Superior temporal gyrus (tissue), 1 donor: ENCODE results near the gene TUBA4A.
A peak's percentile ranks its signal among the peaks of the same experiment; 100 is the strongest.

Source experiments
- DNase-seq: peaks from one replicate; pipeline ENCODE4 v3.0.0-alpha.2; 2016; ENCODE audit errors: extremely low spot score

The TUBA4A gene

DNA sequence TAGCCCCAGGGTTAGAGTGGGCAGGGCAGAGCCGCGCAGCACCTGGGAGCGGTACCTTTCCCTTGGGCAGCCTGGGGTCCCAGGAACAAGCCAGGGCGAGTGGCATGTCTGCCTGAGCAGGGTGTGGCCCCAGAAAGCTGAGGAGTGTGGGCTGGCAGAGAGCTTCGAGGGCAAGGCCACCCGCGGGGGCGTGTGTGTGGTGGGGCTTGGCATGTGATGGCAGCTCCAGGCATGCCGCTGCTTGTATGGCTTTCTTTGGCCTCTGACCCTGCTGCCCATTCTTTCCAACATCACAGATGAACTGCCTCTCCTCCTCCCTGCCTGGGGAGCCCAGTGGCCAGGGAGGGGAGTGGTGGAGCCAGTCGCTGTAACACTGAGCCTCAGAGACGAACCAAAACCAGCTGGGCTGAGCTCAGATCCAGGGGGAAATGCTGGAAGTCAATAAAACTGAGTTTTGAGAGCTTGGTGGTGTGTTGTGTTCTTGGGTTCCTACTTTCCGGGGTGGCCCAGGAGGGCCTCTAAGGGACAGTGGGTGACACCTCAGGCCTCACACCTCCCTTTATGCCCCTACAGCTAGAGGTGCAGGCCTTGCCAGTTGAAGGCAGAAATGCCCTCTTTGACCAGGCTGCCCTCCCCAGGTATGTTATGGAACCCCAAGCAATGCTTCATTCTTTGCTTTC is 32.9 kb upstream of the TUBA4A start:
- peak; percentile 66 for DNase-seq

DNA sequence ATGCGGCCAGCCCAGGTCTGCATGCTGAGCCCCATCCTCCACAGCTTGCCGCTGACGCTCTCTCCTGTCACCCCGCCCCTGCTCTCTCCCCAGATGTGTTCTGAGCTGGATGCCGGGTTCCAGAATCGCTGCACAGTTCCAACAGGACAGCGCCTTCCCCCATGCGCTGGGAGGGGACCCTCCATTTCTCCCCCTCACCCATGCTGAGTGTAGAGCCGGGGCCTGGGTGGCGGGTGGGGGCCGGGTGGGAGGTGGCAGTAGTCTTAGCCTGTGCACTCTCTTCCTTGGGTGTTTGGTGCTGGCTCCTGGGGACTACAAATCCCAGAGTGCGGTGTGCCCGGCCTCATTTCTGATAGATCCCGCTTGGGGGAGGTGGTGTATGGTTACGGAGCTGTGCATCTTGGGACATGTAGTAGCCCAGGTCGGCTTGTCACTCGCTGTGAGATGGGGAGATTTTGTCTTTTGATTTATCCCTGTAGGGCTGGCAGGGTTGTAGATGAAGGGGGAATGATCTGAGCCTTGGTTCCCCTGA is 32.2 kb upstream of the TUBA4A start:
- DNase-seq = peak; percentile 72

DNA sequence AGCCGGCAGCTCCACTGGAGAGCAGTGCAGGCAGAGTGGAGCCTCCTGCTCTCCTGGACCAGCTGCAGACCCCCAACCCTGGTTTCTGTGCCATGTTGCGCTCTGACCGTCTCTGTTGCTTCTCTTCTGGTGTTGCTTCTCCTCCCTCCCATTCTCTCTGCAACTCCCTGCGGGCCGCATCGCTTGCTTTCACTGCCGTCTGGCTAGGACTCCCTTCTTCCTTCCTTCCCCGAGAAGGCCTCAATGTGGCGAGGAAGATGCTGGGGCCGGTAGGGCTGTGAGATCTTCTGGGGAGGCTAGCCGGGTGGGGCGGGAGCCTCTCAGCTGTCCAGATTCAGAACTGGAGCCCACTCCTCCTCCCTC is 31.6 kb upstream of the TUBA4A start:
- DNase-seq = no peak

DNA sequence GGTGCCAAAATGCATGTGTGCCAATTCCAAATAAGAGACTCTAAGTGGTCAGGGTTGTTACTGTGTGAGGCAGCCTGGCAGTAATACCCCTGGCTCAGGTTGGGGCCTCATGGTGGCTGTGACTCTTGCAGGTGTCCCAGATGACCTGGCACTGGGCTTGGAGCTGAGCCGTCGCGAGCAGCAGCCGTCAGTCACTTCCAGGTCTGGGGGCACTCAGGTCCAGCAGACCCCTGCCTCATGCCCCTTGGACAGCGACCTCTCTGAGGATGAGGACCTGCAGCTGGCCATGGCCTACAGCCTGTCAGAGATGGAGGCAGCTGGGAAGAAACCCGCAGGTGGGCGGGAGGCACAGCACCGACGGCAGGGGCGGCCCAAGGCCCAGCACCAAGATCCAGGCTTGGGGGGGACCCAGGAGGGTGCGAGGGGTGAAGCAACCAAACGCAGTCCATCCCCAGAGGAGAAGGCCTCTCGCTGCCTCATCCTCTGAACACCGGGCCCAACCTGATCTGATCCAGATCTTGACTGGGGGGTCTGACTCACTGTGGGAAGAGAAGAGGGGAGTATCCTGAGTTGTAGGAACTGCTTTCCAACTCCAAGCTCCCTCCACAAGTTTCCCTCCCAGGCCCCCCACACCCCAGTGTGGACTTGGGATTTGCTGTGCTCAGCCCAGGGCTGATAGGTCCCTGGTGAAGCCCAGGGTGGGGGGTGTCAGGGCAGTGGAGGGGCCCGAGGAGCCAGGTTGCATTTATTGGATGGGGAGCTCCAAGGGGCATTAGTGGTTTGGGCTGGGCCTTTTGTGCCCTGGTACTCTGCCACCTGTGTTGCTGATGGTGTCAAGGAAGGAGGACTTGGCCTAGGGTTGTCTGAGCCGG is 31.0 kb upstream of the TUBA4A start:
- no peak for DNase-seq

DNA sequence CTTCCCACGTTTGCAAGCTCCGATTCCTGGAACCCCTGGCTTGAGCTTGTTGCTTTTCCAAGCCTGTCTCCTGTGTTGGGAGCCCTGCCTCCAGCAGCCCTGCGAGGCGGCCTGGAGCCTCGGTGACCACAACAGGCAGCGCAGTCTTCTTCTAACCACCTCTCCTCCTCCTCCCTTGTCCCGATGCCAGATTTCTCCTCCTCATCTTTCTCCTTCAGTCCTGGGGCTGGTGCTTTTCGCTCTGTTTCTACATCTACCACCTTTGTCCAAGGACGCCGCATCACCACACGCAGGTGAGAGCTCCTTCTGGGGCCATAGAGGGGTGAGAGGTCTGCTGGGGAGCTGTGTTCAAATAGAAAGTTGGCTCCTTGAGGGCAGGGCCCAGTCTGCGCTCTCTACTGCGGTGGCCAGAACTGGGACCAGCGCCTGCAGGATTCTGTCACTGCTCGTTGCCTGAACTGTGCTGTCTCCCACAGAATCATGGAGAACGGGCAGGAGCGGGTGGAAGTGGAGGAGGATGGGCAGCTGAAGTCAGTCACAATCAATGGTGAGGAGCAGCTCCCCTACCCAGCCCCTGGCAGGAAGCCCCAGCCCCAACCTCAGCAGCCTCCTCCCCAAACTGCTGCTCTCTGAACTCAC is 29.3 kb upstream of the TUBA4A start:
- DNase-seq = peak; percentile 24

DNA sequence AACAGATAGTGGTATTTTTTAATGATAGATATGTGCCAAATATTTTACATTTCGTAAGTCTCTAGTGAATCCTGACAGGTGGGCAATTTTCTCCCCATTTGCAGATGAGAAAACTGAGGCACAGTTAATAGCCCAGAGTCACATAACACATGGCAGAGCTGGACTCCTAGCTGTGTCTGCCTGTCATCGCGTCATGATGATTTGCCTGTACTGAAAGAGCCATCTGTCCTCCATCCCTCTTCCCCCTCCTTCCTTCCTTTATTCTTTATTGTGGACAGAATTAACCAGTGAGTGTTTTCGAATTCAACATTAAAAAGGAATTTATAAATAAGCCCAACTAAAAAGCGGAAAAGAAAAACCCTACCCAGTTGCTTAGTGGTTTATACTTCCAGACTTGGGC is 28.7 kb upstream of the TUBA4A start:
- peak; percentile 88 for DNase-seq

DNA sequence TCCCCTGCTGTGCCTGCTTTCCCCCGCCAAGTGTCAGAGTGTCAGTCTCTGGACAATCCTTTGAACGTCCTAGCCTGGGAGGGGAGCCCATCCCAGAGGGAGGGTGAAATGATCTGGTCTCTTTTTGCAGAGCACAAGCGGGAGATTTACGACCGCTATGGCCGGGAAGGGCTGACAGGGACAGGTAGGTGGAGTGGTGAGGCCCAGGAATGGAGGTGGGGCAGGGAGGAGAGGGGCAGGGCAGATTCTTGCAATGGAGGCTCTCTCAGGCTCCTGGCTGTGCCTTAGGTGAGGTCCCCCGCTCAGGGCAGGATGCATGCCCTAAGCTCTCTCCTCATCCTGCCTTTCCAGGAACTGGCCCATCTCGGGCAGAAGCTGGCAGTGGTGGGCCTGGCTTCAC is 27.9 kb upstream of the TUBA4A start:
- DNase-seq = no peak

DNA sequence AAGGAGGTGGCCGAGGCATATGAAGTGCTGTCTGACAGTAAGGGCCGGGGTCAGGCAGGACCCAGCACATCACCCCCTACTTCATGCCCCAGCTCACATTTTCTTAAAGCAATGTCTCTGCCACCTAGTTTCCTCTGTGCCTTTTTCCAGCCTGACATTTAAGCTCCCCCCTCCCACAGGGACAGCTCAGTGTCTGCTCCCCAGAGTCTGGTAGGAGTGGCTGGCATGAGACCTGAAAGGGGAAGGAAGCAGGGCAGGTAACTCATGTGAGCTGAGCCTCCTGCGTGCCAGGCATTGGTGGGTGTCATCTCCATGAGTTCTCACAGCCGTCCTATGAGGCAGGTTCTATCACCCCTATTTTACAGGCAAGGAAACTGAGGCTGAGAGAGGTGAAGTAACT is 26.9 kb upstream of the TUBA4A start:
- no peak for DNase-seq

DNA sequence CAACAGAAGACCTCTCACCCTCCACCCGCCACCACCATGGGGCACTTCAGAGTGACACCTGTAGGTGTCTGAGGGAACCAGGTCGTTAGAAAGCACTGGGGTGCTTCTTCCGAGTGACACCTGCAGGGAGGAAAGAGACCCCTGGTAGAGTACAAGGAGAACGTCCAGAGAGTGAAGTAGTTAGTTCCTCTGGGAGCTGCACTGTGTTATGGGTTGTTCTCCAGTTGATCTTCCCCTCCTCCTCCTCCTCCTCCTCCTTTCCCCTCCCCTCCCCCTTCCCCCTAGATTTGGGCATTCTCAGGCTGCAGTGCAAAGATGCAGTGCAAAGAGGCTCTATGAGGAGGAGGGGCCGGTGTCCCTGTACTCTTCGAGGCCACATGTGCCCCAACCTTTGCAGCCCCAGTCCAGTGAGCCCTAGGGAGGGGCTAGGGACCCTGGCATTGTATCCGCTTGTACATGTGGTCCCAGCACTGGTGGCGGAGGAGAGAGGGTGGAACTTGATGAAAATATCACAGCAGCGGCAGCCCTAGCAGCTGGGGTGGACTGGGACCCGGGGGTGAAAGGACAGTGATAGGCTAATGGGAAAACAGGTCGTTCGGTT is 26.3 kb upstream of the TUBA4A start:
- DNase-seq = peak; percentile 66

DNA sequence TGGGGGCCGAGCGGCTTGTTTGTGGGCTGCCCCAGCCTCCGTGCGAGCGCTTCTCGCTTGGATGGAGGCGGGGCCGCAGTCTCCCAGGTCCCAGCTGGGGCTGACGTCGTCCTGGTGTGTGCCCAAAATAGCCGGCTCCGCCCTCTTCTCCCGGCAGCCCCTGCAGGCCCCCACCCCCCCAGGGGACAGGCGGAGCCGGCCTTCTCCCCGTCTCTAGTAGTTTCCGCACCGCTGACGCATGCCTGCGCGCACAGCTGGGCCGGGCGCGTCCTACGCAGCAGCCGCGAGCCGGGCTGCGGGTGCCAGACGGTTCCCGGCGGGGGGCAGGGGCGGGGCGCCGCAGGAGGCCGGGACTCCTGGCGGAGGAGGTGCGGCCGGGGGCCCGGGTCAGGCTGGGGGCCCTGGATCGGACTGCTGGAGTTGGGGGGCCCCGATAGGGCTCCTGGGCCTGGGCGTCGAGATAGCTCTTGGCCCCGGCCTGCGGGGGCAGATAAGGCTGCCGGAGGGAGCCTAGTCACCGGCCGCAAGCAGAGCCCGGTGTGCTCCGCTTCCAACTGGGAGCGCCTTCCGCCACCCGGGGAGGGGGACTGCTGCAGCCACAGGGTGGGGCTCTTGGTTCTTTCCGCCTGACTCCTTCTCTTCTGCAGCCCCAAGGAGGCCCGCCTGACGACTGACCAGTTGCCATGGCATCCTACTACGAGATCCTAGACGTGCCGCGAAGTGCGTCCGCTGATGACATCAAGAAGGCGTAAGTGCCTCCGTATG is 25.6 kb upstream of the TUBA4A start, which contains the start of gene DNAJB2:
DNAJB2 (plus strand) TSS at position 216 of the 765 bp plus-strand sequence; CDS start at position 684, 468 bp downstream.
- peak; percentile 98 for DNase-seq

DNA sequence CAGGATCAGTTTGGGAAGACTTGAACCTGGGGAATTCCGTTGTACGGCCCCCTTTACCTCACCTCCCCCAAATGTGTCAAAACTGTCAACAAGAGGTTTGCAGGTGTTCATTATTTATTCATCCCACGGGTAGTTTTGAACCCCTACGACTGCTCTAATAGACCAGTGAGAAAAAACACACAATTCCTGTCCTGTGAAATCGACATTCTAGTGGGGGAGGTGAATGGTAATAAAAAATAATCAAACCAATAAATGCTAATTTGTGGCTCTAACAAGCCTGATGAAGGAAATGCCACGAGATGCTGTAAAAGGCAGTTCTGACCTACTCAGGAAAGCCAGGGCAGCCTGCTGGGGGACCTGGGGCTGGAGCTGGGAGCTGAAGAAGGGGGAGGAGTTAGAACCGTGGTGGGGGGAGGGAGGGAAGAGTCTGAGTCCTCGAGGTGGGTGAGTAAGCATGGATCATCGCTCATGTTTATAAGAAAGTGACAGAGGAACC is 25.0 kb upstream of the TUBA4A start:
- no peak for DNase-seq

DNA sequence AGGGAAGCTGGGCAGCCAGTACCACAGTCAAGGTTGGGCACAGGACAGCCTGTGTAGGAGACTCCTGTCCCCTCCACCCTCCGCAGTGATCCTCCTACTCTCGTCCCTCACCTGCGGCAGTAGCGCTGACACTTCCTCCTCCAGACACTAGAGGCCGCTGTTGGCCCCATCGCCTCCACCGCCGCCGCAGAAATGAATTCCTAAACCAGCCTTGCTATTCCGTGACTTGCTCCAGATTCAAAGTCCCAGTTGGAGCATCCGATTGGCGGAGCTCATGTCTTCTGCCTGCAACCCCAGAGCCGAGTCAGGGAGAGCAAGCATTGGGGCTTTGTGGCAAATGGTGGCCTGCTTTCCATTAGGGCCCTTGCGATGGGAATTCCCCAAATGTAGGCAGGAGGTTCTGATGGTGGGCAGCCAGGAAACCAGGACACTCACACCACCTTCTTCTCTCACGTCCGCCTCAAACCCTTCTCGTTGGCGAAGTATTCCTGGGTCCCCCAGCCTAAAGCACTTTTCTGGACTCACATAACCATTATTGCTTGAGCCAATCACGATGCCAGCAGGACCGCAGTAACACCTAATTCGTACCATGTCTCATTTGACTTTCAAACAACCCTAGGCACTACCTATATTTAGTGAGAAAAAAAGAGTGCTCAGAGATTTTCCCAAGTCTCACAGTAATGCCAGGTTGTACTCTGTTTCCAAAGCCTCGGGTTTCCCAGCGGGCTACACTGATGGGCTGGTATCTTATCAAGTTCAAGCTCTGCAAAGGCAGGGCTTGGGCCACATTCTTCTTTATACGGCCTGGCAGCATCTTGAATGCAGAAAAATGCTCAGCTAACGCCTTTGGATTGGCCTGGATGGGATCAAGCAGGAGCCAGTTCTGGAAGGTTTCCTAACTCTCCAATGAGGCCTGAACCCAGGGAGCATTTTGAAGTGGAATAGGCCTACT is 24.3 kb upstream of the TUBA4A start:
- peak; percentile 96 for DNase-seq

DNA sequence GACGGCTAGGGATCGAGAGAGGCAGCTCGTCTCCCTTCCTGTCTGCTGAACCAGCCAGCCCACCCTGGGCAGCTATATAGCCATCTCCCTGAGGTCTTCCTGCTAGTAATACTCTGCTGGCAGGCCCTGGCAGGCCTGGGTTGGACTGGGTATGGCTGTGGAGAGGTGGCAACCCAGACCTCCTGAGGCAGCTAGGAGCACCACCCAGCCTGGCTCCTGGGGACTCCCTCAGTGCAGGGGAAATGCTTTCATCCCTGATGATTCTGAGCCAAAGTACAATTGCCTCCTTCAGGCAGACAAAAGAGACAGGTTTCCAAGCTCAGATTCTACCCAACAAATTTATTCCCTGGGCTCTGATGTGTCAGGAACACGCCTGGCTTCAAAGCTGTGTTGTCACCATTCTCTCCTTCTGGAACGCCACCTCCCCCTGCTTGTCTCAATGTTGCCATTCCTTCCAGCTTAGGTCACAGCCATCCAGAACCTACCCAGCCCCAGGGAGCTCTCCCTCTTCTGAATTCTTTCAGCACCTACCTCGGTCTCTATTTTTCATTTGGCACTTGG is 20.7 kb upstream of the TUBA4A start:
- DNase-seq = no peak

DNA sequence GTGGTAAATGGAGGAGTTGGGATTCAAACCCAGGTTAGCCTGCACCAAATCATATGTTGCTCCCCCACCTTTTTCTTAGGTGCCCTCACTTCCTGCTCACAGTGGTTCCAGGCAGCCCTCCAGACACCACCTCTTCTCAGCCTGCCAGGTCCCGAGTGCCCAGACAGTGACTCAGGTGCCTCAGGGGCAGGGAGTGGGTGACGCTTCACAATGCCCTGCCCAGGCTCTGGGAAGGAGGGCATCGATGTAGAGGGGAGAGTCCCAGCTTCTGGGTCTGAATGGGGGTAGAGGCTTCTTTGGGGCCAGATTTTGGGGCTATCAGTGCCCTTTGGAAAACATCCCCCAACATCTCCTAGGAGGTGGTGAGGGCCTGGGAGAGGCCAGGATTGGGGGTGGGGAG is 20.2 kb upstream of the TUBA4A start:
- DNase-seq = no peak

DNA sequence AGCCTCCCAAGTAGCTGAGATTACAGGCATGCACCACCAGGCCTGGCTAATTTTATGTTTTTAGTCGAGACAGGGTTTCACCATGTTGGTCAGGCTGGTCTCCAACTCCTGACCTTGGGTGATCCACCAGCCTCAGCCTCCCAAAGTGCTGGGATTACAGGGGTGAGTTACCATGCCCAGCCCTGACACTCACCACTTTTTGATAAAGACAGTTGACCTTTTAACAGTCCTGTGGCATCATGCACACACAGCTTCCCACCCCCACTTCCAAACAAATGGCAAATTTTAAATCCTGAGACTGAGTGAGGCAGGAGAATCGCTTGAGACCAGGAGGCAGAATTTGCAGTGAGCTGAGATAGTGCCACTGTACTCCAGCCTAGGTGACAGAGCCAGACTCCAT is 19.3 kb upstream of the TUBA4A start:
- no peak for DNase-seq

DNA sequence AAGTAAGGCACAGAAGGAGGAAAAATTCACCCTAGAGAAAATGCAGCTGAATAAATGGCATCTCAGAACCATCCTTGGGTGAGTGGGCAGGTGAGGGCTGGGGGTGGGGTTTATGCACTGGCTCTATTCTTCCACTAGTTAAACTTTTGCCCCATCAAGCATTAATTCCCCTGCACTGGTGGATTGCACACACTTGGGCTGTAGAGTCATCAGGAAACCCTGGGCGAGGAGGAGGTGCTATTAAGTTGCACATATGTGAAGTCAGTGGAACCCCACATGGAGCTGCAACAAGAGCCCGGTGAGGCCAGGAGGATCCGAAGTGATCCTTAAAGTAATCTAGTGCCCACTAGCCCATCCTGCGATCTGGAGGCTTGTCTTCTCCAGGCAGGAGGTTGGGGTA is 18.6 kb upstream of the TUBA4A start:
- DNase-seq = no peak

DNA sequence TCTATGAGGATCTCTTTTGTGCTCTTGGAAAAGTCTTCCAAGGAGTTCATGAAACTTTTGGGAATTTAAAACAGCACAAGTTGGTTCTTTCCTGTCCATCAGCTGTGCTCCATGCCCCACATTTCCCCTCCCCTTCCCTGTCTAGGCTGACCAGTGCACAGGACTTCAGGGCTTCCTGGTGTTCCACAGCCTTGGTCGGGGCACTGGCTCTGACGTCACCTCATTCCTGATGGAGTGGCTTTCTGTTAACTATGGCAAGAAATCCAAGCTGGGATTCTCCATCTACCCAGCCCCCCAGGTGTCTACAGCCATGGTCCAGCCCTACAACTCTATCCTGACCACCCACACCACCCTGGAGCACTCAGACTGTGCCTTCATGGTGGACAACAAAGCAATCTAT is 17.3 kb upstream of the TUBA4A start:
- no peak for DNase-seq

DNA sequence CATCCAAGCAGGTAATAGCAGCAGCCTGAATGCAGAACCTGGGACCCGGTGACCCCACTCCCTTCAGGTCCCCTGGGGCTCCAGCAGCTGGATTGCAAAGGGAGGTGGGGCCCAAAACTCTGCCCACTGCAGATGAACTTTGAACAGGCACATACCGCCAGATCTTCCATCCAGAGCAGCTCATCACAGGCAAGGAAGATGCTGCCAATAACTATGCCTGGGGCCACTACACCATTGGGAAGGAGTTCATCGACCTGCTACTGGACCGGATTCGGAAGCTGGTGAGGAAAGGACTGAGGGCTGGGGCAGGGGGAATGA is 16.3 kb upstream of the TUBA4A start:
- no peak for DNase-seq

DNA sequence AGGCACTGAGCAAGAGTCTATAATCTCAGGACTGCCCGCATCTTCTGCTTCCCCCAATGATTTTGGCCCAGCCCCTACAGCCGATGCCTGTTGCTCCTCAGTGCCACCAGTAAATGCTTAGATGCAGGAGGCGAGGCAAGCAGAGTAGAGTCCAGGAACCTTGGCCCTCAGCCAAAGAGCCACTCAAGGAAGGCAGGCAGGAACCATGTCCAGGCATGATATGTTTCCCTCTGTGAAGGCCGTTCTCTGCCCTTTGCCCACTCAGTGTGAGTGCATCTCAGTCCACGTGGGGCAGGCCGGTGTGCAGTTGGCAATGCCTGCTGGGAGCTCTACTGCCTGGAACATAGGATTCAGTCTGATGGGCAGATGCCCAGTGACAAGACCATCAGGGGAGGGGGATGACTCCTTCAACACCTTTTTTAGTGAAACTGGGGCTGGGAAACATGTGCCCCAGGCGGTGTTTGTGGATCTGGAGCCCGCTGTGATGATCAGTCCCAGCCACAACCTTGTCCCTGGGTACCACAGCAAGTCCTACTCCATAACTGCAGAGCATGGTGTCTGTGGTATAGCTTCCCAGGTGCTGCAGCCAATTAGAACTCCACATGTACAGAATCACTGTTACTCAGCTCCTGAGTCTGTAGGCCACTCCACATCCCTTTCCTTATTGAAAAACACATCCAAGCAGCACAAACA is 15.8 kb upstream of the TUBA4A start:
- DNase-seq = no peak
